22Rv1 (cell line): Measurements from ENCODE around the gene ATP2B2.

Source experiments
- ZFX ChIP-seq: fragments of 450-650 bp; IDR thresholded peaks from 2 replicates; pipeline ENCODE4 v1.6.1; 2017; ENCODE audit warnings: antibody characterized with exemption, borderline replicate concordance
- TF ChIP-seq, protein P1 (sequence below): fragments of 450-650 bp; IDR thresholded peaks from 2 replicates; pipeline ENCODE4 v1.5.1; 2017; ENCODE audit warnings: mild to moderate bottlenecking

DNA sequence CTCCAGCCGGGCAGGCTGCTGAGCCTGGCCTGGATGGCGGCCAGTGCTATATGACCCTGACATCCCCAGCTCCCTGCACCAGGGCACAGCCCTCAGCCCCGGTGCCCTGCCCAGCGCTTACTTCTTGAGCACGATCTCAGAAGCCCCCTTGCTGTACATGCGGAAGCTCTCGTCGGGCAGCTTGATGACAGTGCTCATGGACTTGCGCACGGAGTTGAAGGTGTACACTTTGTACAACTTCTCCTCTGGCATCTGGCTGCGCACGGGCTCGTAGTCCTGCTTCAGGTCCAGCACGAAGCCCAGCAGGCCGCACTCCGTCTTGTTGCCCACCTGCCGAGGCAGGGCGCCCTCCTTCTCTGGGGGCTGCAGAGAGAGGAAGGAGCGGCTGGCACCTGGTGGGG lies 145.6 kb downstream of the ATP2B2 start:
- TF ChIP-seq, protein P1, sequence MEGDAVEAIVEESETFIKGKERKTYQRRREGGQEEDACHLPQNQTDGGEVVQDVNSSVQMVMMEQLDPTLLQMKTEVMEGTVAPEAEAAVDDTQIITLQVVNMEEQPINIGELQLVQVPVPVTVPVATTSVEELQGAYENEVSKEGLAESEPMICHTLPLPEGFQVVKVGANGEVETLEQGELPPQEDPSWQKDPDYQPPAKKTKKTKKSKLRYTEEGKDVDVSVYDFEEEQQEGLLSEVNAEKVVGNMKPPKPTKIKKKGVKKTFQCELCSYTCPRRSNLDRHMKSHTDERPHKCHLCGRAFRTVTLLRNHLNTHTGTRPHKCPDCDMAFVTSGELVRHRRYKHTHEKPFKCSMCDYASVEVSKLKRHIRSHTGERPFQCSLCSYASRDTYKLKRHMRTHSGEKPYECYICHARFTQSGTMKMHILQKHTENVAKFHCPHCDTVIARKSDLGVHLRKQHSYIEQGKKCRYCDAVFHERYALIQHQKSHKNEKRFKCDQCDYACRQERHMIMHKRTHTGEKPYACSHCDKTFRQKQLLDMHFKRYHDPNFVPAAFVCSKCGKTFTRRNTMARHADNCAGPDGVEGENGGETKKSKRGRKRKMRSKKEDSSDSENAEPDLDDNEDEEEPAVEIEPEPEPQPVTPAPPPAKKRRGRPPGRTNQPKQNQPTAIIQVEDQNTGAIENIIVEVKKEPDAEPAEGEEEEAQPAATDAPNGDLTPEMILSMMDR: no peak
- no peak for TF ChIP-seq ZFX
